ENCODE results near the gene HS6ST1.

Gene HS6ST1

GRCh38 chr2:128310094-128310716 lies 8.5 kb downstream of the HS6ST1 start:
- DNase-seq (ENCODE audit: low spot score): no peak

GRCh38 chr2:128309280-128310093 lies 9.2 kb downstream of the HS6ST1 start:
- DNase-seq (ENCODE audit: low spot score): no peak

- no peak for DNase-seq (ENCODE audit: low spot score)
These were observed 9.8 kb downstream of the HS6ST1 start for GRCh38 chr2:128308889-128309279.

- DNase-seq (ENCODE audit: low spot score): no peak
These were observed 10.4 kb downstream of the HS6ST1 start for GRCh38 chr2:128308284-128308731.

GRCh38 chr2:128307595-128307994 lies 11.1 kb downstream of the HS6ST1 start:
- DNase-seq (ENCODE audit: low spot score): no peak

- no peak for DNase-seq (ENCODE audit: low spot score)
These were observed 11.7 kb downstream of the HS6ST1 start for GRCh38 chr2:128306931-128307460.

GRCh38 chr2:128306081-128306930 lies 12.4 kb downstream of the HS6ST1 start:
- DNase-seq (ENCODE audit: low spot score): no peak

- peak; percentile 83 for DNase-seq (ENCODE audit: low spot score)
These were observed 13.1 kb downstream of the HS6ST1 start for GRCh38 chr2:128305555-128306080.

GRCh38 chr2:128304715-128305554 lies 13.7 kb downstream of the HS6ST1 start:
- no peak for DNase-seq (ENCODE audit: low spot score)

GRCh38 chr2:128304330-128304714 lies 14.3 kb downstream of the HS6ST1 start:
- DNase-seq (ENCODE audit: low spot score): no peak

- no peak for DNase-seq (ENCODE audit: low spot score)
These were observed 14.8 kb downstream of the HS6ST1 start for GRCh38 chr2:128303911-128304310.

- DNase-seq (ENCODE audit: low spot score): no peak
These were observed 15.4 kb downstream of the HS6ST1 start for GRCh38 chr2:128303095-128303791.

- no peak for DNase-seq (ENCODE audit: low spot score)
These were observed 16.0 kb downstream of the HS6ST1 start for GRCh38 chr2:128302744-128303067.

GRCh38 chr2:128302011-128302743 lies 16.5 kb downstream of the HS6ST1 start:
- DNase-seq (ENCODE audit: low spot score): no peak

GRCh38 chr2:128301501-128301966 lies 17.1 kb downstream of the HS6ST1 start:
- no peak for DNase-seq (ENCODE audit: low spot score)

- no peak for DNase-seq (ENCODE audit: low spot score)
These were observed 17.6 kb downstream of the HS6ST1 start for GRCh38 chr2:128301021-128301420.

GRCh38 chr2:128300151-128301020 lies 18.3 kb downstream of the HS6ST1 start:
- no peak for DNase-seq (ENCODE audit: low spot score)

GRCh38 chr2:128299628-128300027 lies 19.0 kb downstream of the HS6ST1 start:
- DNase-seq (ENCODE audit: low spot score): no peak
